Osteocyte (in vitro differentiated cells): ENCODE results near the gene MAML2. TPM values are rescaled to one million over a fixed set of nuclear protein-coding genes. Genes with fewer than 3 reads are reported as not detected.

Experiments used
- DNase-seq: peaks from one replicate; pipeline ENCODE4 v3.0.0; 2021; ENCODE audit warnings: mixed read lengths; ENCODE audit not compliant: unreplicated experiment; ENCODE audit errors: extremely low spot score
- H3K27ac Mint-ChIP-seq: one replicate; pipeline ENCODE4 v1.8.0; 2021; ENCODE audit warnings: mild to moderate bottlenecking, mixed read lengths; ENCODE audit not compliant: unreplicated experiment
- H3K27me3 Mint-ChIP-seq: one replicate; pipeline ENCODE4 v1.8.0; 2021; ENCODE audit warnings: mixed read lengths; ENCODE audit not compliant: unreplicated experiment
- H3K36me3 Mint-ChIP-seq: one replicate; pipeline ENCODE4 v1.8.0; 2021; ENCODE audit warnings: mixed read lengths; ENCODE audit not compliant: unreplicated experiment
- H3K4me1 Mint-ChIP-seq: one replicate; pipeline ENCODE4 v1.8.0; 2021; ENCODE audit warnings: mixed read lengths; ENCODE audit not compliant: unreplicated experiment
- H3K4me3 Mint-ChIP-seq: one replicate; pipeline ENCODE4 v1.8.0; 2021; ENCODE audit warnings: mild to moderate bottlenecking, moderate library complexity, mixed read lengths; ENCODE audit not compliant: unreplicated experiment
- H3K9me3 Mint-ChIP-seq: one replicate; pipeline ENCODE4 v1.8.0; 2021; ENCODE audit warnings: mixed read lengths; ENCODE audit not compliant: unreplicated experiment
- CTCF ChIP-seq: fragments of 200-600 bp; sonication (generic); IDR thresholded peaks from 2 replicates; pipeline ENCODE4 v1.5.0; 2021; ENCODE audit warnings: antibody characterized with exemption, mild to moderate bottlenecking, moderate library complexity
- total RNA-seq: library from RNA; stranded (reverse); gene quantifications from 2 replicates; pipeline ENCODE4 v1.2.1, GENCODE V29; 2021

MAML2 gene
- total RNA-seq, 1 donor from 2014 or later, result 29.3 TPM

DNA sequence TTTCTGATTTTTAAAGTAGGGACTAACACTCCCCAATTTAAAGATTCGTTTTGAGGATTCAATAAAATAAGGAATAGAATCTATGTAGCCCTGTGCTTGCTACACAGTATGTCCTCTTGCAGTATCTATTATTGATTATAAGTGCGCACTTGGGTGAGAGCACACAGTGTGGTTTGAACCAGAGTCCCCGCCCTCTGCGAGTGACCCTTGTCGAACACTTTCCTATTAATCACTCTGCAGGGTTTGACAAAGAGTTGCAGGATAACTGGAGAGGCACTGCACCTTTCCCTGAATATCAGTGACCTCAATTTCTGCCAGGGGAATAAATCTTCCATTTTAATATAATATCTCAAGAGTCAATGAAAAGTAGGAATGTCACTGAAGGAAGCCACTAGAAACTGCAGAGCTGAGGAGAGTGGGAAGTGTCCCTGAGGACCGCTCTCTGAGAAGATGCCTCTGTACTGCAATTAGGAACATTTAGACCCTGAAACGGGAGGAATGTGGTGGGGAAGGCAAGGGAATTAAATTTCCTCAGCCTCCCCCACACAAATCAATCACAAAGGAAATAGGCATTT, 182.2 kb downstream of the MAML2 start:
- DNase-seq, result no peak
- Mint-ChIP-seq H3K4me1 (peaks cover 86% of the 10 kb centered on the region), H3K36me3 (no peaks in the 10 kb centered on the region), H3K4me3 (peak overlapping the region; percentile 36), H3K27ac (peak overlapping the region; percentile 93), H3K27me3 (no peaks in the 10 kb centered on the region), H3K9me3 (no peaks in the 10 kb centered on the region)
- TF ChIP-seq CTCF, result no peak

DNA sequence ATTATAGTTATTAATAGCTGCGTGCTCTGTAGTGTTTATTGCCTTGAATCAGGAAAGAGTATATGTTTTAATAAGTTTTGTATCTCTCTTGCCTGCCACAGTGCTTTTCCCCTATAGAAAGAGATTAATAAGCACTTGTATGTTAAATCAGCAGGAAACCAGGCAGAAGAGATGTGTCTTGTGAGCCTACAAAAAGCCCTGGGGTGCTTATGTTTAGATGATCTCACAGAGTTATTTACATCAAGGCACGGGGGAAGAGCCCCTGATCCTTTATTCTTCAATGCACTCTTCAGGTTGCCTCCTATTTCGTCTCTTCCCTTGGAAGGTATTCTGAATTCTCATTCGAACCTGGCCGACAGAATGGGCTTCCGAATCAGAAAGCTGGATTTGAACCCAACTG, 183.0 kb downstream of the MAML2 start:
- Mint-ChIP-seq H3K9me3 (no peaks in the 10 kb centered on the region), H3K27ac (peak overlapping the region; percentile 93), H3K27me3 (no peaks in the 10 kb centered on the region), H3K36me3 (no peaks in the 10 kb centered on the region), H3K4me1 (peaks cover 88% of the 10 kb centered on the region), H3K4me3 (no peak overlapping the region)
- no peak for TF ChIP-seq CTCF
- no peak for DNase-seq

DNA sequence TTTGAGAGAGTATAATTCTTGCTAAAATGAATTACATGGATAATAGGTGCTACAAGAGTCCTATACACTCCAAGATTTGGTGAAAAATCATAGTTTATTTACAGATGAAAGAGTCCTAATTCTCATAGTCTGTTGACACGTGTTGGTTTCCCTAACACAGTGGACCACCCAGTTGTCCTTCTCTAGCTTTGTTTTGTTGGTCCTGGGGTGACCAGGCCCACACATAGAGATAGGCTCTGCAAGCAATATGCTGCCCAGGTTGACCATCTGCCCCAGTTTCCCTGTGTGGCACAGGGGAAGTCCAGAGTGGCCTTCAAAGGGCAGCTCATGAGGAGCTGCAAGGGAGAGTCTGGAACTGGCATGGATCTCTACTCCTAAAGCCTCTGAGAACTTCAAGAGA, 184.9 kb downstream of the MAML2 start:
- TF ChIP-seq CTCF, result no peak
- DNase-seq, result no peak
- Mint-ChIP-seq H3K27ac (peak overlapping the region; percentile 94), H3K4me1 (peaks cover 90% of the 10 kb centered on the region), H3K36me3 (no peaks in the 10 kb centered on the region), H3K9me3 (no peaks in the 10 kb centered on the region), H3K27me3 (no peaks in the 10 kb centered on the region), H3K4me3 (no peak overlapping the region)

GRCh38 chr11:96157517-96157873, 185.5 kb downstream of the MAML2 start:
- Mint-ChIP-seq H3K4me3 (no peak overlapping the region), H3K36me3 (no peaks in the 10 kb centered on the region), H3K27me3 (no peaks in the 10 kb centered on the region), H3K4me1 (peaks cover 90% of the 10 kb centered on the region), H3K9me3 (no peaks in the 10 kb centered on the region), H3K27ac (peak overlapping the region; percentile 94)
- DNase-seq, result no peak
- TF ChIP-seq CTCF, result no peak

DNA sequence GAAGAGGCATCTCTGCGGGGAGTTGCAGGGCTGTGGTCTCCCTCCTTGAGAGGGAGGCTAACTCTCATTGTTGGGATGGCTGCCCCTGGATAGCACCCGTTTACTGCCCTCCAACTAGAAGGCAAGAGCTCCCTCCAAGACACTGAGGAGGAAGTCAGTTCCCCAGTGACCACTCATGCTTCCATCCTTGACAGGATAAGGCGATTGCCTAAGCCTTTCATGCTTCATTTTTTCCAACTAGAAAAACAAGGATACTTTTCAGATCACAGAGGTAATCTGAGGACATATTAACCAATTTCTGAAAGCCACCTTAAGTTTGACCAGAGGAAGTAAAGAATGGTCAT, 186.6 kb downstream of the MAML2 start:
- no peak for DNase-seq
- peaks cover 83% of the 10 kb centered on the region for H3K4me1 Mint-ChIP-seq
- H3K36me3 Mint-ChIP-seq, result no peaks in the 10 kb centered on the region
- peak overlapping the region; percentile 47 for H3K4me3 Mint-ChIP-seq
- H3K27ac Mint-ChIP-seq, result peak overlapping the region; percentile 94
- no peak for TF ChIP-seq CTCF
- no peaks in the 10 kb centered on the region for H3K9me3 Mint-ChIP-seq
- H3K27me3 Mint-ChIP-seq, result no peaks in the 10 kb centered on the region
